HG02763 (cell line): Measurements from ENCODE around the gene CTDP1.

Experiments
- ATAC-seq: cut with Tn5 transposase; IDR thresholded peaks from one replicate; pipeline ENCODE4 v1.9.1; 2021; ENCODE audit warnings: mild to moderate bottlenecking, moderate library complexity; ENCODE audit not compliant: unreplicated experiment

The CTDP1 gene

DNA sequence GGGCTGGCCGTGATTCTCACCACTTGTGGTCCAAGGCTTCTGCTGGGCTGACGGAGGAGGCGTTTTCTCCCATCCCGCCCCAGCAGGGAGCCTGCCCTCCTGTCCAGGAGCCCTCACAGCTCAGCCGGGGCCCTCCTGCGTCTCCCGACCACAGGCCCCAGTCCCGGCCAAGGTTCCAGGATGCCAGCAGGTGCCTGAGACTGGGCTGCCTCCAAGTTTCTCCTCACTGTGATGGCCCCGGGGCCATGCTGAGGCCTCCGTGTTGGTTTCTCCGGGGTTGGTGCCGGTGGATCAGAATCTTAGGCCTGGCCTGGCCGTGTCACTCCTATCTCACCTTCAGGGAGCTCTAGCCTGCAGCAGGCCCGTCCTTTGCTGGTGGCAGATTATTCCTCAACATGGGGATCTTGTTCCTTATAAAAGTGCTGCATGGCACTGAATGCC lies 124.0 kb downstream of the CTDP1 start:
- ATAC-seq, result no peak
